H1 (cell line): ENCODE data around the gene RPL38. TPM values are rescaled to one million over a fixed set of nuclear protein-coding genes. Genes with fewer than 3 reads are reported as not detected.

ENCODE experiments used
- CTCF ChIA-PET: fragments of 300-600 bp; sonication (Branson Sonifier 250); formaldehyde crosslinking; loops from one replicate; lab custom pipeline; 2021; ENCODE audit not compliant: partially characterized antibody; lab: Charles Lee
- POLR2A ChIA-PET: fragments of 300-600 bp; sonication (Branson Sonifier 250); formaldehyde crosslinking; loops from one replicate; lab custom pipeline; 2021; ENCODE audit warnings: inconsistent platforms; ENCODE audit not compliant: partially characterized antibody; lab: Charles Lee
- DNase-seq, 2 experiments: peaks; one replicate each; pipeline versions ENCODE4 v3.0.0 to v3.0.0-alpha.2; 2010 to 2022; ENCODE audit warnings: low spot score in 2 of 2, low read depth in 1 of 2, mixed read lengths in 1 of 2
- FAIRE-seq: peaks from 2 replicates; lab custom pipeline; 2011; peaks lifted over from hg19 to GRCh38; lab: Jason Lieb, UNC
- H2AFZ ChIP-seq: 2 replicates; pipeline ENCODE4 v1.8.1; 2012; ENCODE audit warnings: low read length, inconsistent platforms
- H2AK5ac ChIP-seq: 2 replicates; pipeline ENCODE4 v1.6.1; 2013; ENCODE audit warnings: low read depth, low read length
- H2BK120ac ChIP-seq: replicated peaks from 2 replicates; pipeline ENCODE3; 2013; ENCODE audit warnings: low read depth, low read length, inconsistent platforms
- H2BK12ac ChIP-seq: 2 replicates; pipeline ENCODE4 v1.6.1; 2013; ENCODE audit warnings: low read depth, low read length
- H2BK15ac ChIP-seq: 2 replicates; pipeline ENCODE4 v1.6.1; 2013; ENCODE audit warnings: low read length
- H2BK20ac ChIP-seq: 2 replicates; pipeline ENCODE4 v1.6.1; 2013; ENCODE audit warnings: low read length
- H2BK5ac ChIP-seq: 2 replicates; pipeline ENCODE4 v1.6.1; 2013; ENCODE audit warnings: low read depth, low read length
- H3K14ac ChIP-seq: 2 replicates; pipeline ENCODE4 v1.6.1; 2013; ENCODE audit warnings: inconsistent platforms; ENCODE audit not compliant: insufficient read length
- H3K18ac ChIP-seq: 2 replicates; pipeline ENCODE4 v1.6.1; 2013; ENCODE audit warnings: low read length; ENCODE audit errors: extremely low read depth
- H3K23ac ChIP-seq: 2 replicates; pipeline ENCODE4 v1.6.1; 2013; ENCODE audit warnings: inconsistent platforms; ENCODE audit not compliant: insufficient read length
- H3K23me2 ChIP-seq: 2 replicates; pipeline ENCODE4 v1.6.1; 2013; ENCODE audit warnings: low read depth, low read length
- H3K27ac ChIP-seq: 2 replicates; pipeline ENCODE4 v1.6.1; 2011; ENCODE audit warnings: low read depth, low read length, inconsistent platforms
- H3K27me3 ChIP-seq, 4 experiments: replicated peaks in 1 of 4; 1 replicate in 1 of 4; 2 replicates in 3 of 4; pipeline versions ENCODE4 v1.6.1 to v1.8.1; 2011 to 2013; ENCODE audit warnings: low read length in 3 of 4, mild to moderate bottlenecking in 3 of 4, inconsistent platforms in 2 of 4, mixed read lengths in 2 of 4, moderate library complexity in 1 of 4; ENCODE audit not compliant: control insufficient read depth in 3 of 4, insufficient read depth in 3 of 4; ENCODE audit errors: extremely low read depth in 1 of 4
- H3K36me3 ChIP-seq, 4 experiments: 2 replicates each; pipeline versions ENCODE4 v1.6.1 to v1.8.1; 2011 to 2013; ENCODE audit warnings: mild to moderate bottlenecking in 4 of 4, low read length in 3 of 4, moderate library complexity in 2 of 4, control low read depth in 1 of 4, inconsistent platforms in 1 of 4; ENCODE audit not compliant: insufficient read depth in 4 of 4, control insufficient read depth in 2 of 4
- H3K4ac ChIP-seq: replicated peaks from 2 replicates; pipeline ENCODE3; 2013; ENCODE audit warnings: low read length, low read depth, mixed read lengths, inconsistent platforms; ENCODE audit not compliant: insufficient read length
- H3K4me1 ChIP-seq, 4 experiments: replicated peaks in 1 of 4; 1 replicate in 1 of 4; 2 replicates in 3 of 4; pipeline versions ENCODE4 v1.6.1 to v1.8.1; 2011 to 2013; ENCODE audit warnings: low read length in 3 of 4, inconsistent platforms in 2 of 4, mixed read lengths in 1 of 4; ENCODE audit not compliant: insufficient read depth in 4 of 4, control insufficient read depth in 3 of 4
- H3K4me2 ChIP-seq, 2 experiments: 2 replicates each; pipeline versions ENCODE4 v1.6.1 to v1.8.1; 2011 to 2013; ENCODE audit warnings: low read depth in 2 of 2, low read length in 2 of 2, control low read depth in 1 of 2, inconsistent platforms in 1 of 2, mild to moderate bottlenecking in 1 of 2; ENCODE audit not compliant: insufficient read depth in 1 of 2
- H3K4me3 ChIP-seq, 4 experiments: fragments of 200-600, 300-600 bp in 1 of 4; sonication (generic), shearing (Covaris generic), sonication (Bioruptor Twin) in 1 of 4; 2 replicates each; pipeline versions ENCODE4 v1.5.1 to v1.8.1; 2011 to 2016; ENCODE audit warnings: low read length in 4 of 4, low read depth in 3 of 4, control low read depth in 2 of 4, inconsistent platforms in 2 of 4, mild to moderate bottlenecking in 2 of 4, mixed read lengths in 1 of 4, moderate library complexity in 1 of 4; ENCODE audit not compliant: insufficient read depth in 2 of 4; ENCODE audit errors: extremely low read depth in 1 of 4
- H3K56ac ChIP-seq: replicated peaks from 2 replicates; pipeline ENCODE3; 2013; ENCODE audit warnings: low read depth, mild to moderate bottlenecking, mixed read lengths, low read length, inconsistent platforms; ENCODE audit not compliant: insufficient read length
- H3K79me1 ChIP-seq: 2 replicates; pipeline ENCODE4 v1.6.1; 2013; ENCODE audit warnings: low read depth, low read length, control low read depth
- H3K79me2 ChIP-seq, 2 experiments: 2 replicates each; pipeline versions ENCODE4 v1.6.1 to v1.8.1; 2012 to 2013; ENCODE audit warnings: low read length in 2 of 2, mild to moderate bottlenecking in 2 of 2, inconsistent platforms in 1 of 2; ENCODE audit not compliant: insufficient read depth in 2 of 2, control insufficient read depth in 1 of 2
- H3K9ac ChIP-seq, 4 experiments: replicated peaks in 1 of 4; 1 replicate in 1 of 4; 2 replicates in 3 of 4; pipeline versions ENCODE4 v1.6.1 to v1.8.1; 2011 to 2013; ENCODE audit warnings: low read depth in 3 of 4, low read length in 3 of 4, control low read depth in 2 of 4, mild to moderate bottlenecking in 2 of 4, moderate library complexity in 2 of 4, inconsistent platforms in 1 of 4; ENCODE audit errors: extremely low read depth in 1 of 4
- H3K9me3 ChIP-seq, 2 experiments: 2 replicates each; pipeline versions ENCODE4 v1.6.1 to v1.8.1; 2012 to 2013; ENCODE audit warnings: mild to moderate bottlenecking in 2 of 2, moderate library complexity in 2 of 2, control low read depth in 1 of 2, inconsistent platforms in 1 of 2, low read depth in 1 of 2, low read length in 1 of 2, mixed read lengths in 1 of 2; ENCODE audit not compliant: insufficient read depth in 2 of 2
- H4K20me1 ChIP-seq, 2 experiments: replicated peaks in 1 of 2; 2 replicates each; pipeline versions ENCODE3 to v1.8.1; 2011 to 2013; ENCODE audit warnings: inconsistent platforms in 2 of 2, low read length in 2 of 2, mild to moderate bottlenecking in 1 of 2; ENCODE audit not compliant: insufficient read depth in 2 of 2, control insufficient read depth in 1 of 2
- H4K5ac ChIP-seq: 2 replicates; pipeline ENCODE4 v1.6.1; 2013; ENCODE audit warnings: low read length, low read depth, mixed read lengths, inconsistent platforms; ENCODE audit not compliant: insufficient read length
- H4K8ac ChIP-seq: 2 replicates; pipeline ENCODE4 v1.8.0; 2013; ENCODE audit warnings: mild to moderate bottlenecking, moderate library complexity, low read length, inconsistent platforms; ENCODE audit not compliant: insufficient read depth; ENCODE audit errors: extremely low read depth
- H4K91ac ChIP-seq: replicated peaks from 2 replicates; pipeline ENCODE3; 2013; ENCODE audit warnings: low read length, mixed read lengths, inconsistent platforms; ENCODE audit not compliant: insufficient read length
- BCL11A ChIP-seq, 2 experiments: IDR thresholded peaks; one replicate each; pipeline ENCODE4 v1.6.1; 2011; ENCODE audit warnings: low read depth in 2 of 2, low read length in 2 of 2, mild to moderate bottlenecking in 2 of 2
- GTF2F1 ChIP-seq: IDR thresholded peaks from 2 replicates; pipeline ENCODE4 v1.6.1; 2012; ENCODE audit warnings: low read depth, low read length, improper control_type of control experiment, borderline replicate concordance
- JUND ChIP-seq: IDR thresholded peaks from 2 replicates; pipeline ENCODE4 v1.6.1; 2011; ENCODE audit warnings: mild to moderate bottlenecking, improper control_type of control experiment, low read length
- SRF ChIP-seq: IDR thresholded peaks from 2 replicates; pipeline ENCODE4 v1.6.1; 2011; ENCODE audit warnings: mild to moderate bottlenecking, low read depth, low read length, moderate library complexity
- WGBS, 2 experiments: shearing (Covaris generic) in 1 of 2; methylation state at CpG; one replicate each; pipeline versions ENCODE4 v1.1.6 to v1.1.7; 2013 to 2015; ENCODE audit warnings: low lambda C conversion rate in 2 of 2, mixed read lengths in 2 of 2, inconsistent platforms in 1 of 2, low coverage in 1 of 2, missing lambda C conversion rate in 1 of 2; ENCODE audit not compliant: insufficient replicate concordance in 2 of 2, insufficient coverage in 1 of 2, insufficient read length in 1 of 2; ENCODE audit errors: extremely low coverage in 1 of 2, missing lambda C conversion rate in 1 of 2; 5-methylcytosine and 5-hydroxymethylcytosine counted together
- polyA plus RNA-seq, 7 experiments: library from polyadenylated mRNA; depleted of rRNA in 3 of 7; stranded (reverse) in 5 of 7; unstranded in 2 of 7; fragments of >200 nt in 5 of 7; fragments of 200-250 nt in 2 of 7; gene quantifications; 1 replicate in 5 of 7; 2 replicates in 1 of 7; 4 replicates in 1 of 7; pipeline versions ENCODE4 v1.2.1 to v1.2.3, GENCODE V29; 2011 to 2013; ENCODE audit warnings: missing spikeins in 2 of 7, mixed read lengths in 2 of 7
- total RNA-seq: library from RNA; stranded (reverse); fragmentation: NEBNext Ultra II Directional; extraction: Animal tissue kit (Norgen Biotek cat#: 25700); gene quantifications from 2 replicates; pipeline ENCODE4 v1.2.1, GENCODE V29; 2021
- TF ChIP-seq, protein P1 (sequence below), 3 experiments: IDR thresholded peaks; 1 replicate in 2 of 3; 2 replicates in 1 of 3; pipeline versions ENCODE4 v1.5.1 to v1.6.1; 2011; ENCODE audit warnings: low read length in 3 of 3, mild to moderate bottlenecking in 3 of 3, inconsistent platforms in 2 of 3, low read depth in 1 of 3, moderate library complexity in 1 of 3; ENCODE audit not compliant: insufficient read depth in 1 of 3; ENCODE audit errors: control extremely low read depth in 1 of 3

The RPL38 gene
- total and polyA plus RNA-seq, 2 of the 8 experiments (the other 6 are each of a cell fraction or from before 2014, with no cell fraction given) = 412 to 1,195 TPM

DNA sequence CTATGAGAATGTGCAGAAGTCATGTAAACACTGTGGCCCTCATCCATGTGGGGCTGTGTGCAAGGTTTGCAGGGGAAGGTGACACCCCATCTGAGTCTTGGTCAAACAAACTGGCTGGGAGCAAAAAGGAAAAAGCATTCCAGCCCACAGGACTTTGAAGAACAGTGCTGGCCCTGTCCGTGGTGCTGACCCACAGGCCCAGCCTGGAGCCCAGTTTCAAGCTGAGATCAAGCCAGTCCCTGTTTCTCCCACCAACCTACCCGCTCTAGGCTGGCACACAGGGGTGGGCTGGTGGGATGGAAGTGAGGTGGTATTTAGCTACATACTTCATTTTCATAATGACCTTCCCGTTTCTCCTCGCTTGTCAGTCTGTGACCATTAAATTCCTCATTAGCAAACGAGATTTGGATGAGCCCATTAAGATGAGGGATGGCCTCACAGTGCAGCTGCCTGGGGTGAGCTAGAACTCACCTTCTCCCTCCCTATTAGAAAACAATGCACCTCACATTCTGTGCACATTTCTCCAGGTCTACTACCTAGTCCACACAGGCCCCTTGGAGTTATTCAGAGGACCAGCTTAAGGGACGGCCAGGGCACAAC lies 12.6 kb upstream of the RPL38 start:
- H4K20me1 ChIP-seq = no peaks in the 10 kb centered on the region
- no peak overlapping the region for H3K56ac ChIP-seq
- H3K79me1 ChIP-seq = no peaks in the 10 kb centered on the region
- TF ChIP-seq BCL11A (IDR thresholded peaks at IDR 0.05; ENCODE audit: low read depth in 2 of 2, low read length in 2 of 2) (no peak), JUND (no peak), SRF (no peak), GTF2F1 (no peak)
- TF ChIP-seq, protein P1, sequence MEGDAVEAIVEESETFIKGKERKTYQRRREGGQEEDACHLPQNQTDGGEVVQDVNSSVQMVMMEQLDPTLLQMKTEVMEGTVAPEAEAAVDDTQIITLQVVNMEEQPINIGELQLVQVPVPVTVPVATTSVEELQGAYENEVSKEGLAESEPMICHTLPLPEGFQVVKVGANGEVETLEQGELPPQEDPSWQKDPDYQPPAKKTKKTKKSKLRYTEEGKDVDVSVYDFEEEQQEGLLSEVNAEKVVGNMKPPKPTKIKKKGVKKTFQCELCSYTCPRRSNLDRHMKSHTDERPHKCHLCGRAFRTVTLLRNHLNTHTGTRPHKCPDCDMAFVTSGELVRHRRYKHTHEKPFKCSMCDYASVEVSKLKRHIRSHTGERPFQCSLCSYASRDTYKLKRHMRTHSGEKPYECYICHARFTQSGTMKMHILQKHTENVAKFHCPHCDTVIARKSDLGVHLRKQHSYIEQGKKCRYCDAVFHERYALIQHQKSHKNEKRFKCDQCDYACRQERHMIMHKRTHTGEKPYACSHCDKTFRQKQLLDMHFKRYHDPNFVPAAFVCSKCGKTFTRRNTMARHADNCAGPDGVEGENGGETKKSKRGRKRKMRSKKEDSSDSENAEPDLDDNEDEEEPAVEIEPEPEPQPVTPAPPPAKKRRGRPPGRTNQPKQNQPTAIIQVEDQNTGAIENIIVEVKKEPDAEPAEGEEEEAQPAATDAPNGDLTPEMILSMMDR (IDR thresholded peaks at IDR 0.05; ENCODE audit: control extremely low read depth in 1 of 3, insufficient read depth in 1 of 3, low read depth in 1 of 3, low read length in 3 of 3) = no peak
- TF ChIP-seq, all 59 proteins: peak for 0
- Histone ChIP-seq H3K23me2 (no peaks in the 10 kb centered on the region; the same call in 1 of the 2 replicates), H2BK15ac (no peak overlapping the region), H3K23ac (no peak overlapping the region), H3K18ac (no peak overlapping the region), H3K4me1 (peaks cover 0 to 4% (median 0%) of the 10 kb centered on the region in 4 experiments; a peak in 1 of 7 replicates), H3K9ac (no peak overlapping the region), H3K27ac (no peak overlapping the region), H3K4me3 (no peak overlapping the region), H3K14ac (no peak overlapping the region), H4K91ac (no peak overlapping the region), H3K27me3 (no peaks in the 10 kb centered on the region), H2BK12ac (no peak overlapping the region), H4K8ac (no peak overlapping the region), H3K4me2 (no peak overlapping the region), H2BK20ac (no peak overlapping the region), H2BK5ac (no peak overlapping the region), H2BK120ac (no peak overlapping the region), H3K4ac (no peak overlapping the region), H2AK5ac (no peak overlapping the region), H4K5ac (no peak overlapping the region), H3K9me3 (no peaks in the 10 kb centered on the region), H3K79me2 (no peaks in the 10 kb centered on the region), H3K36me3 (no peaks in the 10 kb centered on the region), H2AFZ (no peak overlapping the region)
- no peak for FAIRE-seq
- 55% methylated on average over 6 of the region's 6 CpGs; no CpG with 5 or more reads in 1 of the 2 experiments for WGBS, 2 experiments
- ChIA-PET CTCF (interaction anchor here (1.1 to 2.6 kb wide), 5 partner anchors 9 to 101 kb away, joined by 4 to 12 read pairs (median 7); no protein-coding TSS in a partner anchor), POLR2A (interaction anchor here (1.0 to 7.4 kb wide), 3 partner anchors 9 to 14 kb away, joined by 3 to 55 read pairs (median 9); partner anchors contain the start of gene RPL38)
- peak in 1 of 2 experiments; percentile 73 for DNase-seq
